SK-N-SH (cell line): ENCODE data around the gene C1orf159.

Experiments used
- EP300 ChIP-seq, 2 experiments: IDR thresholded peaks; 2 replicates each; pipeline versions ENCODE4 v1.4.0 to v1.6.1; 2012; ENCODE audit warnings: borderline replicate concordance in 1 of 2, low read depth in 1 of 2, low read length in 1 of 2
- GABPA ChIP-seq: IDR thresholded peaks from 2 replicates; pipeline ENCODE4 v1.4.0; 2012; ENCODE audit warnings: low read depth, mild to moderate bottlenecking
- JUND ChIP-seq: IDR thresholded peaks from 2 replicates; pipeline ENCODE4 v1.4.0; 2012
- POLR2AphosphoS5 ChIP-seq: IDR thresholded peaks from 2 replicates; pipeline ENCODE4 v1.6.1; 2012; ENCODE audit warnings: low read depth, low read length
- RCOR1 ChIP-seq: fragments of 150-350 bp; IDR thresholded peaks from 2 replicates; pipeline ENCODE4 v1.6.1; 2017; ENCODE audit warnings: antibody characterized with exemption, low read length
- TCF12 ChIP-seq: IDR thresholded peaks from 2 replicates; pipeline ENCODE4 v1.4.0; 2012
- TF ChIP-seq, protein P1 (sequence below): fragments of 200-600 bp; sonication (generic); IDR thresholded peaks from 2 replicates; pipeline ENCODE4 v1.6.1; 2017; ENCODE audit warnings: antibody characterized with exemption, mild to moderate bottlenecking, moderate library complexity
- TF ChIP-seq, protein P2 (sequence below): fragments of 150-350 bp; IDR thresholded peaks from 2 replicates; pipeline ENCODE4 v1.6.1; 2016; ENCODE audit warnings: mild to moderate bottlenecking, low read depth, low read length

DNA sequence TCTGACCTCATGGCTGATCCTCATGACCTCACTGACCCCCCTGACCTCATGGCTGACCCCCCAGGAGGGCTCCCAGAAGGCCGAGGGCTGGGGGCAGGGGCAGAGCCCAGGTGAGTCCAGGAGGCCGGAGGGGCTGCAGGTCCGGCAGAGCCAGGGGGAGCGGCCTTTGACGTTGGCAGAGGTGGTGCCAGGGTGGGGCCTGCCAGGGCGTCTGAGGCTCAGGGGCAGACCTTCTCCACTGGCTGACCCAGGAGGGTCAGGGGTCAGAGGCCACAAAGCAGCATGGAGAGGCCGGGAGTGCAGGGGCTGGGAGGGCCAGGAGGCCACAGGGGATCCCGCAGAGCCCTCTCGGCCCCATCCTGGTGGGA lies 29.6 kb upstream of the C1orf159 start:
- no peak for TF ChIP-seq GABPA
- TF ChIP-seq, protein P1, sequence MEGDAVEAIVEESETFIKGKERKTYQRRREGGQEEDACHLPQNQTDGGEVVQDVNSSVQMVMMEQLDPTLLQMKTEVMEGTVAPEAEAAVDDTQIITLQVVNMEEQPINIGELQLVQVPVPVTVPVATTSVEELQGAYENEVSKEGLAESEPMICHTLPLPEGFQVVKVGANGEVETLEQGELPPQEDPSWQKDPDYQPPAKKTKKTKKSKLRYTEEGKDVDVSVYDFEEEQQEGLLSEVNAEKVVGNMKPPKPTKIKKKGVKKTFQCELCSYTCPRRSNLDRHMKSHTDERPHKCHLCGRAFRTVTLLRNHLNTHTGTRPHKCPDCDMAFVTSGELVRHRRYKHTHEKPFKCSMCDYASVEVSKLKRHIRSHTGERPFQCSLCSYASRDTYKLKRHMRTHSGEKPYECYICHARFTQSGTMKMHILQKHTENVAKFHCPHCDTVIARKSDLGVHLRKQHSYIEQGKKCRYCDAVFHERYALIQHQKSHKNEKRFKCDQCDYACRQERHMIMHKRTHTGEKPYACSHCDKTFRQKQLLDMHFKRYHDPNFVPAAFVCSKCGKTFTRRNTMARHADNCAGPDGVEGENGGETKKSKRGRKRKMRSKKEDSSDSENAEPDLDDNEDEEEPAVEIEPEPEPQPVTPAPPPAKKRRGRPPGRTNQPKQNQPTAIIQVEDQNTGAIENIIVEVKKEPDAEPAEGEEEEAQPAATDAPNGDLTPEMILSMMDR: no peak
- no peak for TF ChIP-seq POLR2AphosphoS5
- TF ChIP-seq RCOR1: no peak
- TF ChIP-seq, protein P2, sequence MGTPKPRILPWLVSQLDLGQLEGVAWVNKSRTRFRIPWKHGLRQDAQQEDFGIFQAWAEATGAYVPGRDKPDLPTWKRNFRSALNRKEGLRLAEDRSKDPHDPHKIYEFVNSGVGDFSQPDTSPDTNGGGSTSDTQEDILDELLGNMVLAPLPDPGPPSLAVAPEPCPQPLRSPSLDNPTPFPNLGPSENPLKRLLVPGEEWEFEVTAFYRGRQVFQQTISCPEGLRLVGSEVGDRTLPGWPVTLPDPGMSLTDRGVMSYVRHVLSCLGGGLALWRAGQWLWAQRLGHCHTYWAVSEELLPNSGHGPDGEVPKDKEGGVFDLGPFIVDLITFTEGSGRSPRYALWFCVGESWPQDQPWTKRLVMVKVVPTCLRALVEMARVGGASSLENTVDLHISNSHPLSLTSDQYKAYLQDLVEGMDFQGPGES: no peak
- TF ChIP-seq JUND: no peak
- no peak for TF ChIP-seq EP300 (IDR thresholded peaks at IDR 0.05; ENCODE audit: borderline replicate concordance in 1 of 2, low read depth in 1 of 2, low read length in 1 of 2)
- TF ChIP-seq TCF12: no peak
